Keratinocyte (primary cell): ENCODE data around the gene AKR1D1. TPM values are rescaled to one million over a fixed set of nuclear protein-coding genes. Genes with fewer than 3 reads are reported as not detected.
"Not testable (repeated sequence)": the region's sequence is repeated elsewhere in the genome, so short reads cannot be mapped to it uniquely, and the experiment has no call there.

Experiments
- DNase-seq: peaks from one replicate; pipeline ENCODE4 v3.0.0-alpha.2; 2011; ENCODE audit warnings: low read depth, missing footprints, low spot score
- FAIRE-seq: peaks from 2 replicates; lab custom pipeline; 2011; peaks lifted over from hg19 to GRCh38; lab: Jason Lieb, UNC
- H2AFZ ChIP-seq: 2 replicates; pipeline ENCODE4 v1.6.0; 2012; ENCODE audit warnings: low read length, control low read depth, inconsistent platforms; ENCODE audit not compliant: control insufficient read depth
- H3K27ac ChIP-seq: 2 replicates; pipeline ENCODE4 v1.5.1; 2011; ENCODE audit warnings: low read length; ENCODE audit not compliant: control insufficient read depth, insufficient read depth
- H3K27me3 ChIP-seq: 3 replicates; pipeline ENCODE4 v1.6.0; 2011; ENCODE audit warnings: low read length; ENCODE audit not compliant: control insufficient read depth, insufficient read depth; ENCODE audit errors: extremely low read depth
- H3K36me3 ChIP-seq, 2 experiments: 2 replicates in 1 of 2; 3 replicates in 1 of 2; pipeline ENCODE4 v1.5.1; 2011; ENCODE audit warnings: low read length in 2 of 2, mild to moderate bottlenecking in 1 of 2; ENCODE audit not compliant: control insufficient read depth in 2 of 2, insufficient read depth in 2 of 2; ENCODE audit errors: extremely low read depth in 1 of 2
- H3K4me1 ChIP-seq: 3 replicates; pipeline ENCODE4 v1.5.1; 2011; ENCODE audit warnings: low read length; ENCODE audit not compliant: control insufficient read depth, insufficient read depth; ENCODE audit errors: extremely low read depth
- H3K4me2 ChIP-seq: 3 replicates; pipeline ENCODE4 v1.6.0; 2011; ENCODE audit warnings: low read depth, low read length; ENCODE audit not compliant: control insufficient read depth, insufficient read depth; ENCODE audit errors: extremely low read depth
- H3K4me3 ChIP-seq, 3 experiments: fragments of 200-600 bp in 1 of 3; sonication (generic) in 1 of 3; 2 replicates in 2 of 3; 3 replicates in 1 of 3; pipeline ENCODE4 v1.5.1; 2011 to 2016; ENCODE audit warnings: low read length in 3 of 3, mild to moderate bottlenecking in 3 of 3, control low read depth in 2 of 3, inconsistent platforms in 1 of 3, low read depth in 1 of 3, mixed read lengths in 1 of 3, mixed run types in 1 of 3, moderate library complexity in 1 of 3; ENCODE audit not compliant: control insufficient read depth in 2 of 3, insufficient read depth in 2 of 3; ENCODE audit errors: extremely low read depth in 1 of 3
- H3K79me2 ChIP-seq: 2 replicates; pipeline ENCODE4 v1.6.0; 2012; ENCODE audit warnings: low read length; ENCODE audit not compliant: control insufficient read depth, insufficient read depth
- H3K9ac ChIP-seq: 3 replicates; pipeline ENCODE4 v1.6.0; 2011; ENCODE audit warnings: low read length; ENCODE audit not compliant: control insufficient read depth, insufficient read depth; ENCODE audit errors: extremely low read depth
- H3K9me1 ChIP-seq: 3 replicates; pipeline ENCODE4 v1.6.0; 2011; ENCODE audit warnings: low read length; ENCODE audit not compliant: control insufficient read depth, insufficient read depth; ENCODE audit errors: extremely low read depth
- H3K9me3 ChIP-seq: 2 replicates; pipeline ENCODE4 v1.5.1; 2012; ENCODE audit warnings: low read depth, low read length; ENCODE audit not compliant: control insufficient read depth
- H4K20me1 ChIP-seq: 3 replicates; pipeline ENCODE4 v1.6.0; 2011; ENCODE audit warnings: low read length; ENCODE audit not compliant: control insufficient read depth, insufficient read depth; ENCODE audit errors: extremely low read depth
- EZH2 ChIP-seq: IDR thresholded peaks from one replicate; pipeline ENCODE4 v1.6.1; 2012; ENCODE audit warnings: inconsistent platforms, mild to moderate bottlenecking, low read length, moderate library complexity
- dilution Hi-C: fragments of 300-500 bp; cut with MboI; formaldehyde crosslinking; loops from one replicate; pipeline ENCODE4 v1.7.0; 2020; ENCODE audit warnings: low sequenced_read_pairs; ENCODE audit not compliant: extremely low pct_ligation_motif_present
- polyA plus RNA-seq, 5 experiments: library from polyadenylated mRNA; depleted of rRNA in 3 of 5; stranded (reverse) in 3 of 5; stranded (forward) in 1 of 5; unstranded in 1 of 5; fragments of >200 nt; gene quantifications; 1 replicate in 1 of 5; 2 replicates in 3 of 5; 3 replicates in 1 of 5; pipeline versions ENCODE4 v1.2.1 to v1.2.3, GENCODE V29; 2011 to 2012; ENCODE audit warnings: missing spikeins in 2 of 5, low read depth in 1 of 5, low replicate concordance in 1 of 5
- TF ChIP-seq, protein P1 (sequence below), 3 experiments: IDR thresholded peaks in 1 of 3; conservative IDR thresholded peaks in 1 of 3; optimal IDR thresholded peaks in 1 of 3; 2 replicates in 2 of 3; 3 replicates in 1 of 3; pipeline versions ENCODE3 to v1.5.1; 2011; ENCODE audit warnings: low read length in 3 of 3, mild to moderate bottlenecking in 3 of 3, moderate library complexity in 2 of 3, control low read depth in 1 of 3, inconsistent platforms in 1 of 3; ENCODE audit not compliant: insufficient read depth in 2 of 3; ENCODE audit errors: extremely low read depth in 1 of 3

Gene AKR1D1
- polyA plus RNA-seq, 1 donor (not counting 4 experiments of a cell fraction or from before 2014, with no cell fraction given) = not detected

DNA sequence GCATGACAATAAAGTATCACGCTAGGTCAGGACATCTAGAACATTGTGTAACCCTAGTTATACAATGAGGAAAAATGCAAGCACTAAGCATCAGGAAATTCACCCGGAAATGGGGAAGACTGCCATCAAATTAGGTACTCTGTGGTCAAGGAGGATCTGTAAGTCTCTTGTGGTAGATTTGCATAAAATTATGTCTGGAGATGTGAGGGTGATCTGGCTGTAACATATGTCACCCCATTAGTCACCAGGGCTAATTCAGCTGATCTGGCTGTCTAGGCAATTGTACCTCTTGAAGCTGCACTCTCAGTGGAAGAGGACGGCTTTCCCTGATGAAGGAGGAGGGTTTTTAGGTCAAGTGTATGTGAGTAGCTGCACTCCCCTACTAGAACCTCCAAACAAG is 14.8 kb downstream of the AKR1D1 start:
- Histone ChIP-seq H3K4me2 (no peak overlapping the region), H3K36me3 (no peaks in the 10 kb centered on the region), H3K79me2 (no peaks in the 10 kb centered on the region), H3K27ac (no peak overlapping the region), H4K20me1 (no peaks in the 10 kb centered on the region), H3K9me1 (no peaks in the 10 kb centered on the region), H3K27me3 (no peaks in the 10 kb centered on the region), H3K9ac (no peak overlapping the region), H3K4me1 (no peaks in the 10 kb centered on the region), H3K4me3 (no peak overlapping the region), H3K9me3 (no peaks in the 10 kb centered on the region), H2AFZ (no peak overlapping the region)
- FAIRE-seq (no peak), DNase-seq (no peak)
- dilution Hi-C loops = no loop called here
- TF ChIP-seq EZH2 = no peak

DNA sequence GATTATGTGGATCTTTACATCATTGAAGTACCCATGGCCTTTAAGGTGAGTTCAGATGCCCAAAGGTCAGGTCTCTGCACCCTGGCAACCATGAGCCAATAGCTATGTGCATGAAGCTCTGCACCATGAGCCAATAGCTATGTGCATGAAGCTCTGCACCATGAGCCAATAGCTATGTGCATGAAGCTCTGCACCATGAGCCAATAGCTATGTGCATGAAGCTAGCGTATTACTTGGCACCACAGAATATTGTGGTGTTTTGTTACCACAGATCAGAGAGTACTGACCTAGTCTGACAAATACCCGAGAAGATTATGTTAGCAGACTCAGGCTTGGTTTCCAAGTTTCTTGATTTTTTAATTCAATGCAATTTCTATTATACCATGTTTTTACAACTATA is 15.6 kb downstream of the AKR1D1 start:
- FAIRE-seq, H3K4me1 ChIP-seq, DNase-seq, H3K79me2 ChIP-seq, H3K4me3 ChIP-seq, H3K9ac ChIP-seq, H3K36me3 ChIP-seq, H3K27me3 ChIP-seq, H4K20me1 ChIP-seq, H3K27ac ChIP-seq, dilution Hi-C loops, H3K9me1 ChIP-seq, H3K4me2 ChIP-seq, H3K9me3 ChIP-seq, H2AFZ ChIP-seq: not testable (repeated sequence)

DNA sequence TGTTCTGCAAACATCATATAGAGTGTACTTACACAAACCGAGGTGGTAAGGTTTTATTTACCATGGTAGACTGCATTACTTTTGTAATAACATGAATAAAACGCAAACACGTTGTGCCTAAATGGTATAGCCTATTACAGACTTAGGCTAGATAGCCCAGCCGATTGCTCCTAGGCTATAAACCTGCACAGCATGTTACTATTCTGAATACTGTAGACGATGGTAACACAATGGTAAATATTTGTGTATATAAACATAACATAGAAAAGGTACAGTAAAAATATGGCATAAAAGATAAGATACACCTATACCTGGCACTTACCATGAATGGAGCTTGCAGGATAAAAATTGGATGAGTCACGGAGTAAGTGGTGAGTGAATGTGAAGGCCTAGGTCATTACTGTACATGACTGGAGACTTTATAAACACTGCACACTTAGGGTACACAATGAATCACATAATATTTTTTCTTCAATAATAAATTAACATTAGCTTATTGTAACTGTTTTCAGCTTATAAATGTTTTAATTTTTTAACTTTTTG is 16.3 kb downstream of the AKR1D1 start:
- H3K9me3 ChIP-seq = no peaks in the 10 kb centered on the region
- H2AFZ ChIP-seq = no peak overlapping the region
- H4K20me1 ChIP-seq = no peaks in the 10 kb centered on the region
- DNase-seq (no peak), FAIRE-seq (no peak)
- no peaks in the 10 kb centered on the region for H3K27me3 ChIP-seq
- no peak overlapping the region for H3K4me3 ChIP-seq
- H3K4me2 ChIP-seq = no peak overlapping the region
- dilution Hi-C loops = no loop called here
- H3K27ac ChIP-seq = no peak overlapping the region
- no peaks in the 10 kb centered on the region for H3K79me2 ChIP-seq
- H3K9ac ChIP-seq = no peak overlapping the region
- H3K4me1 ChIP-seq = no peaks in the 10 kb centered on the region
- H3K9me1 ChIP-seq = no peaks in the 10 kb centered on the region
- H3K36me3 ChIP-seq = no peaks in the 10 kb centered on the region
- no peak for TF ChIP-seq EZH2
- TF ChIP-seq, protein P1, sequence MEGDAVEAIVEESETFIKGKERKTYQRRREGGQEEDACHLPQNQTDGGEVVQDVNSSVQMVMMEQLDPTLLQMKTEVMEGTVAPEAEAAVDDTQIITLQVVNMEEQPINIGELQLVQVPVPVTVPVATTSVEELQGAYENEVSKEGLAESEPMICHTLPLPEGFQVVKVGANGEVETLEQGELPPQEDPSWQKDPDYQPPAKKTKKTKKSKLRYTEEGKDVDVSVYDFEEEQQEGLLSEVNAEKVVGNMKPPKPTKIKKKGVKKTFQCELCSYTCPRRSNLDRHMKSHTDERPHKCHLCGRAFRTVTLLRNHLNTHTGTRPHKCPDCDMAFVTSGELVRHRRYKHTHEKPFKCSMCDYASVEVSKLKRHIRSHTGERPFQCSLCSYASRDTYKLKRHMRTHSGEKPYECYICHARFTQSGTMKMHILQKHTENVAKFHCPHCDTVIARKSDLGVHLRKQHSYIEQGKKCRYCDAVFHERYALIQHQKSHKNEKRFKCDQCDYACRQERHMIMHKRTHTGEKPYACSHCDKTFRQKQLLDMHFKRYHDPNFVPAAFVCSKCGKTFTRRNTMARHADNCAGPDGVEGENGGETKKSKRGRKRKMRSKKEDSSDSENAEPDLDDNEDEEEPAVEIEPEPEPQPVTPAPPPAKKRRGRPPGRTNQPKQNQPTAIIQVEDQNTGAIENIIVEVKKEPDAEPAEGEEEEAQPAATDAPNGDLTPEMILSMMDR (optimal IDR thresholded peaks at IDR 0.05 in 1 of 3, IDR thresholded peaks at IDR 0.05 in 1 of 3, conservative IDR thresholded peaks at IDR 0.05 in 1 of 3; ENCODE audit: extremely low read depth in 1 of 3, insufficient read depth in 2 of 3, low read length in 3 of 3) = no peak
